SHP77 (cell line): ENCODE data around the gene LSG1.
"Not testable (repeated sequence)": the region's sequence is repeated elsewhere in the genome, so short reads cannot be mapped to it uniquely, and the experiment has no call there.

Experiments used
- DNase-seq, 2 experiments: peaks; one replicate each; lab custom pipeline; 2025; lab: John Stamatoyannopoulos, UW

LSG1 gene

GRCh38 chr3:194654443-194654842 lies 17.5 kb downstream of the LSG1 start:
- DNase-seq = no peak

GRCh38 chr3:194647747-194648146 lies 24.2 kb downstream of the LSG1 start:
- DNase-seq = no peak

GRCh38 chr3:194642769-194643168 lies 29.2 kb downstream of the LSG1 start:
- DNase-seq = no peak

- DNase-seq = no peak
These were observed 31.2 kb downstream of the LSG1 start for GRCh38 chr3:194640829-194641228.

- no peak for DNase-seq
These were observed 32.9 kb downstream of the LSG1 start for GRCh38 chr3:194638991-194639605.

GRCh38 chr3:194637541-194638400 lies 34.2 kb downstream of the LSG1 start:
- DNase-seq = no peak

GRCh38 chr3:194637066-194637465 lies 34.9 kb downstream of the LSG1 start:
- DNase-seq = no peak

GRCh38 chr3:194633349-194634004 lies 38.5 kb downstream of the LSG1 start, which contains the start of gene TMEM44:
Gene TMEM44 (minus strand): TSS chr3:194633419. CDS start chr3:194633215, 204 bp downstream.
- DNase-seq = peak; percentile 49

GRCh38 chr3:194632809-194633348 lies 39.1 kb downstream of the LSG1 start:
- DNase-seq = no peak

GRCh38 chr3:194632226-194632808 lies 39.7 kb downstream of the LSG1 start:
- DNase-seq = no peak

GRCh38 chr3:194631696-194632095 lies 40.3 kb downstream of the LSG1 start:
- DNase-seq = no peak

GRCh38 chr3:194630681-194631080 lies 41.3 kb downstream of the LSG1 start:
- DNase-seq = not testable (repeated sequence)

GRCh38 chr3:194624956-194625355 lies 47.0 kb downstream of the LSG1 start:
- no peak for DNase-seq

- DNase-seq = no peak
These were observed 48.3 kb downstream of the LSG1 start for GRCh38 chr3:194623449-194624290.

GRCh38 chr3:194622621-194623340 lies 49.2 kb downstream of the LSG1 start:
- no peak for DNase-seq

- DNase-seq = no peak
These were observed 50.0 kb downstream of the LSG1 start for GRCh38 chr3:194621947-194622346.

- no peak for DNase-seq
These were observed 51.8 kb downstream of the LSG1 start for GRCh38 chr3:194620196-194620595.

GRCh38 chr3:194619741-194620140 lies 52.2 kb downstream of the LSG1 start:
- DNase-seq = no peak

GRCh38 chr3:194618858-194619608 lies 53.0 kb downstream of the LSG1 start:
- DNase-seq = no peak

GRCh38 chr3:194617827-194618226 lies 54.2 kb downstream of the LSG1 start:
- no peak for DNase-seq
